Stomach (tissue), 9 donors: ENCODE measurements around the gene SLC17A5. TPM values are rescaled to one million over a fixed set of nuclear protein-coding genes. Genes with fewer than 3 reads are reported as not detected.

Source experiments
- DNase-seq, 2 donors: peaks; one replicate each; pipeline versions ENCODE4 v3.0.0 to v3.0.0-alpha.2; 2013 to 2019
- H3K27ac ChIP-seq, 5 donors: fragments of 200-600 bp in 4 of 5; sonication (generic) in 4 of 5; one replicate each; pipeline ENCODE4 v1.5.1; 2013 to 2019; ENCODE audit warnings: mild to moderate bottlenecking in 1 of 5, moderate library complexity in 1 of 5
- H3K27me3 ChIP-seq, 3 donors: fragments of 200-600 bp; sonication (generic); one replicate each; pipeline ENCODE4 v1.5.1; 2017 to 2019; ENCODE audit warnings: mixed run types in 1 of 3
- H3K36me3 ChIP-seq, 4 donors: fragments of 200-600 bp; sonication (generic); 1 replicate in 3 of 4; 2 replicates in 1 of 4; pipeline ENCODE4 v1.5.1; 2016 to 2019
- H3K4me1 ChIP-seq, 4 donors: fragments of 200-600 bp; sonication (generic); one replicate each; pipeline ENCODE4 v1.5.1; 2016 to 2019
- H3K4me3 ChIP-seq, 4 donors: fragments of 200-600 bp; sonication (generic) in 3 of 4; one replicate each; pipeline ENCODE4 v1.5.1; 2016 to 2019; ENCODE audit warnings: mild to moderate bottlenecking in 1 of 4
- H3K9me3 ChIP-seq, 4 donors: fragments of 200-600 bp; sonication (generic); one replicate each; pipeline ENCODE4 v1.5.1; 2016 to 2019
- EP300 ChIP-seq: sonication (generic); formaldehyde crosslinking; IDR thresholded peaks from one replicate; pipeline ENCODE4 v1.6.1; 2017; ENCODE audit warnings: antibody characterized with exemption
- POLR2A ChIP-seq, 4 donors: fragments of 450-650 bp; IDR thresholded peaks; one replicate each; pipeline ENCODE4 v1.6.1; 2016; ENCODE audit warnings: antibody characterized with exemption in 4 of 4, control low read depth in 2 of 4, mild to moderate bottlenecking in 1 of 4, moderate library complexity in 1 of 4
- POLR2AphosphoS5 ChIP-seq, 3 donors: sonication (generic); formaldehyde crosslinking; IDR thresholded peaks; one replicate each; pipeline ENCODE4 v1.6.1; 2016; ENCODE audit warnings: antibody characterized with exemption in 3 of 3
- WGBS, 5 donors: extraction: QIAGEN DNeasy Blood & Tissue Kit in 3 of 5; methylation state at CpG; one replicate each; pipeline versions ENCODE4 v1.1.5 to v1.1.7; 2013 to 2018; 5-methylcytosine and 5-hydroxymethylcytosine counted together
- intact Hi-C: fragments of 100-400 bp; cut with DNase I; formaldehyde crosslinking; loops from one replicate; pipeline ENCODE4 v1.15.1; 2023; ENCODE audit warnings: low total_unique reads
- polyA plus RNA-seq, 3 donors: library from polyadenylated mRNA; stranded (reverse); fragments of 200-250 nt; gene quantifications; one replicate each; pipeline ENCODE4 v1.2.3, GENCODE V29; 2013
- total RNA-seq, 5 donors: library from RNA; depleted of rRNA; stranded (reverse); fragments of >200 nt; gene quantifications; one replicate each; pipeline versions ENCODE4 v1.1.0 to v1.2.3, GENCODE V29; 2014 to 2016
- TF ChIP-seq, protein P1 (sequence below), 7 experiments: fragments of 450-650 bp in 4 of 7; fragments of 200-600 bp in 3 of 7; sonication (generic) in 3 of 7; IDR thresholded peaks; one replicate each; pipeline ENCODE4 v1.5.1; 2016 to 2019; ENCODE audit warnings: antibody characterized with exemption in 7 of 7, control low read depth in 2 of 7, mild to moderate bottlenecking in 1 of 7
- donor health status: healthy with polysubstance abuse.
- donor health status: Bipolar disorder and iron deficiency.
- donor health status: healthy.

SLC17A5 gene
- total and polyA plus RNA-seq, 8 donors = 2.3 to 53.4 (median 8.8) TPM

DNA sequence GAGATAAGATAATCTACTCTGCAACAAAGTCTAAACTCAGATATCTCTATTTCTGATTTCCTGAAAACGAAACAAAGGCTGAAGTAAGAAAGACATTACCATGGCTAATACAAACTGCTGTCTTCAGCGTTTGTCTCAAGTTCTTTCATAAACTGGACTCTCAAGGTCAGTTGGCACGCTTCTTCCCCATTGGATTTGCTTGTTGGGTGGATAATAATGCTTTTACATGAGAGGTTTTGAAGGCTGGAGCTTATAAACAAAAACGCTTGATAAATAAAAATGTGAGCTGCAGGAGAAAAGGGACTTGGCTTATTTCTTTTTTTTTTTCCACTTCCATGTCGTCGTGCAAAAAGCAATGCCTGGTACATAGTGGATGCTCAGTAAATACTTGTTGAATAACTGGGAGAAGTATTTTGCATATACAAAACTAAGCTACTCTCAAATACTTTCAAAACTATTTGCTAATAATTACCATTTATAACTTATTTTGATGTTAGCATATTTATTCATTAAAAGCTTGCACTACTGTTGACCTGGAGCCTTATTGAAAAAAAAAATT lies 67.3 kb downstream of the SLC17A5 start:
- Histone ChIP-seq H3K27ac (peak overlapping the region; percentile 41 to 93 (median 89)), H3K36me3 (no peaks in the 10 kb centered on the region), H3K4me3 (peak overlapping the region in 3 of 4 donors; percentile 6 to 19 (median 18)), H3K4me1 (peaks cover 6 to 26% (median 23%) of the 10 kb centered on the region in 4 donors), H3K27me3 (no peaks in the 10 kb centered on the region), H3K9me3 (no peaks in the 10 kb centered on the region)
- 4 to 9% (median 5%) methylated on average over 6 of the region's 6 CpGs for WGBS, 5 donors
- TF ChIP-seq POLR2AphosphoS5 (IDR thresholded peaks at IDR 0.05) = no peak
- TF ChIP-seq, protein P1, sequence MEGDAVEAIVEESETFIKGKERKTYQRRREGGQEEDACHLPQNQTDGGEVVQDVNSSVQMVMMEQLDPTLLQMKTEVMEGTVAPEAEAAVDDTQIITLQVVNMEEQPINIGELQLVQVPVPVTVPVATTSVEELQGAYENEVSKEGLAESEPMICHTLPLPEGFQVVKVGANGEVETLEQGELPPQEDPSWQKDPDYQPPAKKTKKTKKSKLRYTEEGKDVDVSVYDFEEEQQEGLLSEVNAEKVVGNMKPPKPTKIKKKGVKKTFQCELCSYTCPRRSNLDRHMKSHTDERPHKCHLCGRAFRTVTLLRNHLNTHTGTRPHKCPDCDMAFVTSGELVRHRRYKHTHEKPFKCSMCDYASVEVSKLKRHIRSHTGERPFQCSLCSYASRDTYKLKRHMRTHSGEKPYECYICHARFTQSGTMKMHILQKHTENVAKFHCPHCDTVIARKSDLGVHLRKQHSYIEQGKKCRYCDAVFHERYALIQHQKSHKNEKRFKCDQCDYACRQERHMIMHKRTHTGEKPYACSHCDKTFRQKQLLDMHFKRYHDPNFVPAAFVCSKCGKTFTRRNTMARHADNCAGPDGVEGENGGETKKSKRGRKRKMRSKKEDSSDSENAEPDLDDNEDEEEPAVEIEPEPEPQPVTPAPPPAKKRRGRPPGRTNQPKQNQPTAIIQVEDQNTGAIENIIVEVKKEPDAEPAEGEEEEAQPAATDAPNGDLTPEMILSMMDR (IDR thresholded peaks at IDR 0.05) = no peak
- no peak for TF ChIP-seq EP300
- TF ChIP-seq POLR2A (IDR thresholded peaks at IDR 0.05) = no peak
- intact Hi-C loops = no loop called here
- peak in 1 of 2 donors; percentile 57 for DNase-seq

DNA sequence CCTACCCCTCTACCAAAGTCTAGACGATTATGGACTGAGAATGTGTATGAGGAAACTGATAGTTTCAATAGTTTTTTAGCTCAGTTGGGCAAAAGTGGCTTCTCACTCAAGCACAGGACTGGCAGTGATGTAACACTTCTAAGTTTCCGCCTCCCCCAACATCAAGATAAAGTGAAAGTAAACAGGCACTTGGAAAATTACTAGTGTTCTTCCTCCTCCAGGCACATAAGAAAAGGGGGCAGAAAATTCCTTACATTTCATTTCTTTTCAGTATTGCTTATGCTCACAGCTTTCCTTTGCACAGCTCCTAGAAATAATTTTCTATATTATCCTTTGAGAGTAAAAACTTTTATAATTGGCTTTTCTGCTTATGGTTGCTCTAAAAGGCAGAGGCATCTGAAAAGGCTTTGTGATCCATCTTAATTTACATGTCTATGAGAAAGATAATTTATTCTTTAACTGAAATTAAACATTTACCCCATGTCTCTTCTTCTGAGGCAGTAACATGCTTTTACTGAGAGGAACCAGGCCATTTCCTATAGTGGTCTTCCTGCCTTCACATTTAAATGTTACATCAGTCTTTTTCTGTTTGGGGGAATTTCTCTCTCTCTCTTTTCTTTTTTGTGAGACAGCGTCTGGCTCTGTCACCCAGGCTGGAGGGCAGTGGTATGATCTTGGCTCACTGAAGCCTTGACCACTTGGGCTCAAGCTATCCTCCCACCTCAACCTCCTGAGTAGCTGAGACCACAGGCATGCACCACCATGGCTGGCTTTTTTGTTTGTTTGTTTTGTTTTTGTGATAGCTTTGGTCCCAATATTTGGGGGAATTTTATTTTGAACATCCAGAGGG lies 68.0 kb downstream of the SLC17A5 start:
- TF ChIP-seq, protein P1 (IDR thresholded peaks at IDR 0.05) = no peak
- no peak for TF ChIP-seq POLR2A (IDR thresholded peaks at IDR 0.05)
- peak; percentile 74 to 76 (median 74) for TF ChIP-seq POLR2AphosphoS5 (IDR thresholded peaks at IDR 0.05)
- intact Hi-C loops = no loop called here
- Histone ChIP-seq H3K4me1 (peaks cover 6 to 31% (median 27%) of the 10 kb centered on the region in 4 donors), H3K36me3 (no peaks in the 10 kb centered on the region), H3K9me3 (no peaks in the 10 kb centered on the region), H3K4me3 (peak overlapping the region in 3 of 4 donors; percentile 6 to 19 (median 18)), H3K27ac (peak overlapping the region; percentile 79 to 93 (median 89)), H3K27me3 (no peaks in the 10 kb centered on the region)
- WGBS, 5 donors = 0 to 2% (median 1%) methylated on average over 3 of the region's 3 CpGs
- peak; percentile 44 to 92 for DNase-seq

DNA sequence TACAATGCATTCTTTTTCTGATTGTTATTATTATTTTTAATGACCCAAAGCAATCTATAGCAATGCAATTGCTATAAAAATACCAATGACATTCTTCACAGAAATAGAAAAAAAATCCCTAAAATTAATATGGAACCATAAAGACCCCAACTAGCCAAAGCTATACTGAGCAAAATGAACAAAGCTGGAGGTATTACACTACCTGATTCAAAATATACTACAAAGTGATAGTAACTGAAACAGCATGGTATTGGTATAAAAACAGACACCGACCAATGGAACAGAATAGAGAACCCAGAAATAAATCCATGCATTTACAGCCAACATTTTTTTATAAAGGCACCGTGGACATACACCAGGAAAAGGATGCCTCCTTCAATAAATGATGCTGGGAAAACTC lies 72.5 kb downstream of the SLC17A5 start:
- no peak overlapping the region for H3K4me3 ChIP-seq
- H3K4me1 ChIP-seq = peaks cover 19 to 42% (median 36%) of the 10 kb centered on the region in 4 donors
- H3K27me3 ChIP-seq = no peaks in the 10 kb centered on the region
- DNase-seq = no peak
- no peaks in the 10 kb centered on the region for H3K36me3 ChIP-seq
- intact Hi-C loops = no loop called here
- peak overlapping the region in 4 of 5 donors; percentile 88 to 94 (median 91) for H3K27ac ChIP-seq
- WGBS, 5 donors = 78 to 100% (median 98%) methylated on average over 2 of the region's 2 CpGs
- TF ChIP-seq EP300 (no peak), POLR2A (IDR thresholded peaks at IDR 0.05) (no peak), POLR2AphosphoS5 (IDR thresholded peaks at IDR 0.05) (no peak)
- TF ChIP-seq, protein P1 (IDR thresholded peaks at IDR 0.05) = no peak
- no peaks in the 10 kb centered on the region for H3K9me3 ChIP-seq

DNA sequence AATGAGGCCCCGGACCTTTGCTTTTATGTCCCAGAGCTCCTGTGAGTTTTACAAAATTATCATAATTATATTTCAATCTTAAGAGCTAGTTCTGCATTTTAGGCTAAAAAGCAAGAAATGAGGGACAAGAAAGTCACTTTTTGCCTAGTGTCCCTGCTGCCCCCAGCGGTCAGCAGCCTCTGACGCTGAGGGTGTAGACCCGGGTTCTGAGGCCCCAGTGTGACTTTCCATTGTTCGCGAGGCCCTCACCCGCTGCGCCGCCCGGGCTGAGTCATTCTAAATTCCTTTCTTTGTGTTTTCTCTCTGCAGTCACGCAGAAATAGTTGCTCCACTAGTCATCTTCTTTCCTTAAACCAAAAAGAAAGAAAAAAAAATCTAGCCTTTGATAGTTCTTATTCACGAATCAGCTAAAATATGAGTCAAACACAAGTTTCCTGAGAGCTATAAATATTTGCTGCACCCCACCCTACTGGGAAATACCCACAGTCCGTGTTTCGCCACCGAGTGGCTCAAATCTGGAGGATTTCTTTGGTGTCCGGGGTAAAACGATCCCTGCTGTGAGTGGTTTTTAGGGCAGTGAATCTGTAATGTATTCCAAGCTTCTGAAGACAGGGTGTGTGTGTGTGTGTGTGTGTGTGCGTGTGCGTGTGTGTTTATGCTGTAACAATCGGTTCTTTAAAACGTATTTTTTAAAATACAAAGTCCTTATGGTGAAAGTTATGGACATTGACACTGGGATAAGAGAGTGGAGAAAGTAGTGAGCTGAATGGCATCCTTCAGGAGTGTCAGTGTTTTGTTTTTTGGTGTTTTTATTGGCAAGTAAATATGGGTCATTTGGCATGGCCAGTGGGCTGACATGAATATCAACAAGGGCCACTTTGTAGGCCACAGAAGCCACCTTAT lies 73.3 kb downstream of the SLC17A5 start:
- DNase-seq = peak; percentile 81 to 96
- intact Hi-C loops = no loop called here
- Histone ChIP-seq H3K9me3 (peaks cover 0 to 3% (median 0%) of the 10 kb centered on the region in 4 donors), H3K27me3 (no peaks in the 10 kb centered on the region), H3K36me3 (no peaks in the 10 kb centered on the region), H3K4me1 (peaks cover 14 to 36% (median 29%) of the 10 kb centered on the region in 4 donors), H3K27ac (peak overlapping the region; percentile 55 to 94 (median 89)), H3K4me3 (peak overlapping the region; percentile 8 to 23 (median 13))
- 4 to 8% (median 7%) methylated on average over 21 of the region's 21 CpGs for WGBS, 5 donors
- TF ChIP-seq EP300 (no peak), POLR2A (IDR thresholded peaks at IDR 0.05) (no peak), POLR2AphosphoS5 (IDR thresholded peaks at IDR 0.05) (peak in 2 of 3 donors; percentile 66 to 82)
- TF ChIP-seq, protein P1 (IDR thresholded peaks at IDR 0.05) = peak in 3 of 7 experiments; percentile 14 to 41 (median 26)
